ENCODE results near the gene TACO1.

TACO1 gene

DNA sequence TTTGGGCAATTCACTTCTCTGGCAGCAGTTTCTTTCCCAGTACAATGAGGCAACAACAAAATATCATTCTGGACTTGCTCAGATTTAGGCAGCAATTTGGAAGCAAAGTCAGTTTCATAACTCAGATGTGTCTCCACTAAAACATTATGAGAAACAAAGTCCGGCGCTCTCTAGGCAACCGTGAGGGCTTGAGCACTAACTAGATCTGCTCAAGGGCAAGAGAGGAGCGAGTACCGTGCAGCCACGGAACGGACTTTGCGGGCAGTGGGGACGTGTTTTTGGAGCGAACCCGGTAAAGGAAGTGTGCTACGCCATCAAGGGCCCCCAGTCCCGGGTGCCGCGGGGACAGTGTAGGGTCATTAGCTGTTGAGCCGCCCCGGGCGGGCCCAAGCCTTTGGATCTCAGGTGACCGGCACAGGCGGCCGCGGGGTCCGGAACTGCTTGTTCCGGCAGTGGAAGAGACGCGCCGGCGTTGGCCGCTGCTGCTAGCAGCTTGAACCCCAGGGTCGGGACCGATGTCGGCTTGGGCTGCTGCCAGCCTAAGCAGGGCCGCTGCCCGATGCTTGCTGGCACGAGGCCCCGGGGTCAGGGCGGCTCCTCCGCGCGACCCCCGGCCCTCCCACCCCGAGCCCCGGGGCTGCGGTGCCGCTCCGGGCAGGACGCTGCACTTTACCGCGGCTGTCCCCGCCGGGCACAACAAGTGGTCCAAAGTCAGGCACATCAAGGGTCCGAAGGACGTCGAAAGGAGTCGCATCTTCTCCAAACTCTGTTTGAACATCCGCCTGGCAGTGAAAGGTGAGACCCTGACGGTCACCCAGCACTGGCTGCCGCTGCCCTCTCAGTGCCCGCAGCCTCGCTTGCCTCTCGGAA, at the start of gene TACO1:
Gene TACO1, plus strand, starts transcription at position 327 of the 870 bp plus-strand sequence. Its CDS starts 189 bp downstream, at position 516.
- DNase-seq (ENCODE audit: low spot score), result peak; percentile 67

DNA sequence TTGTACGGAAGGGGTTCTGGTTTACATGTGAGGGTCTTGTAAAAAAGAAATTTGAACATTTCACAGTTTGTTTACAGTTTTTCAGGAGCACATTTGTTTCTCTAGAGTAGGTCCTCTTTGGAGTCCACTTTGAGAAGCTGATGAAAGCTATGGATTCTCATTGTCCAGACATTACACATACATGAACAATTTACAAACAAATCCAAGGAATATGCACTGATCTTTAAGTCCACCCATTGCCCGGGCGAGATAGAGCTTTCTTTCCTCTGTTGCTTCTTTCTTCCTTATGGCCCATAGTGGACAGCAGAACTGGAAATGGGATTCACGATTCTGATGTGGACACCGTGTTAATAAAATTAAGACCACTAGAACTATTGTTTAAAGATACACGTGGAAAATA, 48.5 kb upstream of the TACO1 start:
- DNase-seq (ENCODE audit: low spot score), result no peak

DNA sequence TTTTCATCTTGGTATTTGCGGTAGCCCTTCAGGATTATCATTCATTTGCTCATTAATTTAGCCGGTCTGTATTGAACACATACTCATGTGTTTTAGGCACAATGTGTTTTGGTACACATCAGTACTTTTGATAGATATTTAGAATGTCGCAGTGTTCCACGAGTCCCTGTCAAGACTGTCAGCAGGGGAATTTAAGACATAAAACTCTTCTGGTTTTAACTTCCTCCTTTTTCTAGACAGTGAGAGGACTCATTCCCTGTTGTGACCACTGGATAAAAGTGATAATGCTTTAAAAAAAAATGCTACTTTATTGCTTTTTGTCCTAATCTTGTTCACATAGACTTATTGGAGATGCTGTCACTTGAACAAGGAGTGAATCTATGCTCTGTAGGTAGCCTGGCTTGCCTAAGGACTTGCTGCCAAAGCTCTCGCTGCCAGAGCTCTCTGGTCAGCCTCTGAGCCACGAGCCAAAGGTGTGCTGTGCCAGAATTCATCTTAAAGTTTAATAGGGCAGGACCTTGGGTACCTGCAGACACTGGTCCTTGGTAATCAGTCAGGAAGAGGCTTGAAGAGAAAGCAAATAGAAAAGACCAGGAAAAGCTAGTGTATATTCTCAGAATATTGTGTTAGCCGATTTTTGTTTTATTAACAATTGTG, 45.1 kb upstream of the TACO1 start:
- DNase-seq (ENCODE audit: low spot score), result no peak

DNA sequence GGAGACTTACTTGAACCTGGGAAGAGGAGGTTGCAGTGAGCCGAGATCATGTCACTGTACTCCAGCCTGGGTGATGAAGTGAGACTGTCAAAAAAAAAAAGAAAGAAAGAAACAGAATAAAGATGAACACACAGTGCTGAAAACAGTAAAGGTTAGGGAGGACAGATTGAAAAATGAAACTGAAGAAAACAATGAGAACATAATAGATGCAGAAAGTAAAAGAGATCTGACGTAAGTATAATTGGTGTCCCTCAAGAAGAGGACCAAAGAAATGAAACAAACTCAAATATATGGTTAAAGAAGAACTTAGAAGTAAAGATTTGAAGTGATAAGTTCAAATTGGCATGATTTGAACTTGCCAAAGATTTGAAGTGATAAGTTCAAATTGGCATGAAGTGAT, 43.3 kb upstream of the TACO1 start:
- no peak for DNase-seq (ENCODE audit: low spot score)

DNA sequence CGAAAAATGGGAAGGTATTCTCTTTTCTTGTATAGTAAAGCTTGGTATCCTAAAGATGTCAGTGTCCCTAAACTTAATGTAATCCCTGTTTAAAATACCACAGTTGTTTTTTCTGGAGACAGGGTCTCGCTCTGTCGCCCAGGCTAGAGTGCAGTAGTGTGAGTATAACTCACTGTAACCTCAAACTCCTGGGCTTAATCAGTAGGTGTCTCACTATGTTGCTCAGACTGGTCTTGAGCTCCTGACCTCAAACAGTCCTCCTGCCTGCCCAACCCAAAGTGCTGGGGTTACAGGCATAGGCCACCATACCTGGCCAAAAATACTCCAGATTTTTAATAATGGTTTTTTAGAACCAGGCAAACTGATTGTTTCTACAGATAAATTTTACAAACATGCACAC, 42.3 kb upstream of the TACO1 start:
- no peak for DNase-seq (ENCODE audit: low spot score)

DNA sequence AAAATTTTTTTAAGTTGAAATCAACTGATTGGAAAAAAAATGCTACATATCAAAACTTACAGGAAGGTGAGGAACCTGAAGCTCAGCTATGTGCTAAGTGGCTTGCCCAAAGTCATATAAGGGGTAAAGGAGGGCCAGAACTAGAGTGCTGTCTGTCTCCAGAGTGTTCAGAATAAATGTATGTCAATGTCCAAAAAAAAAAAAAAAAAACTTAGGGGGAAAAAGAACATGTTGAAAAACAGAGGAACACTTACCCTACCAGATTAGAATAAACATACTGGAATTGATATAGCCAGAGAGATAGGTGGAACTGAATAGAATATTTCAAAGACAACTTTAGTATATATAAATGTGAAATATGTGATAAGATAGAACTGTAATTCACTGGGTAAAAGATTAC, 38.9 kb upstream of the TACO1 start:
- no peak for DNase-seq (ENCODE audit: low spot score)

DNA sequence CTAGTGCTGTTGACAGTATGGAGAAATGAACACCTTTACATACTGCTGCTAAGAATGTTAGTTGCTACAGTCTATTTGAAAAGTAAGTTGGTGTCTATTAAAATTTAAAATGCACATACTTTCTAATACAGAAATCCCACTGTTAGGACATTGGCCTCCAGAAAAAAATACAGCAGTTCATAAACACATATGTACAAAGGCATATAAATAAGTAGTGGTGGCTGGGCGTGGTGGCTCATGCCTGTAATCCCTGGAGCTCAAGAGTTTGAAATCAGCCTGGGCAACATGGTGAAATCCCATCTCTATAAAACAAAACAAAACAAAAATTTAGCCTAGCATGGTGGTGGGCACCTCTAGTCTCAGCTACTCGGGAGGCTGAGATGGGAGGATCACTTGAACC, 37.4 kb upstream of the TACO1 start:
- DNase-seq (ENCODE audit: low spot score), result no peak

DNA sequence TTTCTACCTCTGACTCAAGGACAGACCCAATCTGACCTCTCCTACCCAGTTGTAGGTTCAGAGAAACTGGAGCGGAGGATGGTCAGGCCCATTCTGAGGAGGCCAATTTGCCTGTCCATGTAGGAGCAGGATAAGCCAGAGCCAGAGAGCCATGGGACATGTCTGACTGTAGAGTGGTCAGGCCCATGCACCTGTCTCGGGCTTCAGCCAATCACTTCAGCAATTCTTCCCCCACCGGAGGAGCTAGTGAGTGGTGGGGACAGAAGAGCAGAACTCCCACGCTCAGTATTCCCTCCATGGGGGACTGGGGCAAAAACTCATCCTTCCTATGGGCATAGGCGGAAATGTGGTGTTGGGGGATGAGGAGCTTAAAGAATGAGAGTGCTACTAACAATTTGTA, 36.1 kb upstream of the TACO1 start:
- no peak for DNase-seq (ENCODE audit: low spot score)

DNA sequence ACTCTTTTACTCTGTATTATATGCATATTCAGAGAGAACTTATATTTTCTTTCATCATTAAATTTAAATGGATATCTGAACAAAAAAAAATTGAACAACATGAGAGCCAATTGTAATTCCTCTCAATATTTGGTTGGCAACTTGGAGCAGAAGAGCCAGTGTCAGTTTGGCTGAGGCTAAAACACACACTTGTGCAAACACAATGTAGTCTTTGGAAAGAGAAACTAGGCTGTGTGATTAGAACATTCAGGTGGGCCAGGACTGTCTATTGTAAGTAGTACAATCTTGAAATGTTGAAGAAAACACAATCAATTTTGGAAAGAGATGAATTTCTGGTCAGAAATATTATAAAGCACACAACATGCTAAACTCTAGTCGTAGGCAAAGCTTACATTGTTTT, 33.5 kb upstream of the TACO1 start:
- no peak for DNase-seq (ENCODE audit: low spot score)

DNA sequence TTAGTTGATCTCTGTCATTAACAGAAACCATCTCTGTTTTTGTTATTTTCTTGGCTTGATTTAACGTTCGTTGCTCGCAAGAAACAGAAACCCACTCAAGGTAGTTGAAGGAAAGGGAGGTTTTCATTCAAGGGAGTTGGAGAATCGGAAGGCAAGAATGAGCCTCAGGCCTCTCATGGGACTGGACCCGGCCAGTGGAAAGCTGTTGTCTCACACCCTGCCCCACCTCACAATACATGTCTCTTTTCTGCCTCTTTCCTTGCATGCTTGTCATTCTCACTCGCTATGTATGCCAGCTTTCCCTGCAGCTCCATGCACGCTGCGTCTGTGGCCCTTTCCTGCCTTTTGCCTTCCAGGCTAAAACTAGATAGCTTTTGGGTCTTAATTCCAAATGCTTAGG, 32.1 kb upstream of the TACO1 start:
- no peak for DNase-seq (ENCODE audit: low spot score)

DNA sequence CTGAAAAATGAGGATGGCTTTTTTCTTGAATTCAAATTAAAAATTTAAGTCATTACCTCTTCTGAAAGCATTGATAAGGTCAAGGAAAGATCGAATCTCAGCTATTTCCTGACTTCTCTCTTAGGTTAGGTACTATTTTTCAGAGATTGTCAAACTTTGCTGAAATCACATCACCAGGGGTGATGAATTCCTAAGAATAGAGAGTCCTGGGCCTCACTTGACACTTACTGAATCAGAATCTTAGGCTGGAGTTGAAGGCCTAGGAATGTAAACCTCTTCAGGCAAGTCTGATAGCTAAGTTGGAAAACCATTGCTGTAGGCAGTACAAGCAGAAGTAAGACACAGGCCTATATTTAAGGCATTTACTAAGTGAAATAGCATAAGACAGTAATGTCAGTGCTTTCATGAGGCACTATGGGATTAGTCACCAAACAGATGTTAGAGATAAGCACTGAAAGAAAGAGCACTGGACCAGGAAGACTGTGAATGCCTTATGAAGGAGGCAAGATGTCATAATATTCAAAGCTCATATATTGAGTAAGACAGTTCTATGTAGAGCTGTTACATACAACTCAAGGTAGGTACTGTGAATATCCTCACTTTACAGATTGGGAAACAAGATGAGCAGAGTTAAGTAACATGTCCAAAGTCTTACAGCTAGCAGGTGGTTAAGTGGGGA, 28.9 kb upstream of the TACO1 start:
- DNase-seq (ENCODE audit: low spot score), result no peak

DNA sequence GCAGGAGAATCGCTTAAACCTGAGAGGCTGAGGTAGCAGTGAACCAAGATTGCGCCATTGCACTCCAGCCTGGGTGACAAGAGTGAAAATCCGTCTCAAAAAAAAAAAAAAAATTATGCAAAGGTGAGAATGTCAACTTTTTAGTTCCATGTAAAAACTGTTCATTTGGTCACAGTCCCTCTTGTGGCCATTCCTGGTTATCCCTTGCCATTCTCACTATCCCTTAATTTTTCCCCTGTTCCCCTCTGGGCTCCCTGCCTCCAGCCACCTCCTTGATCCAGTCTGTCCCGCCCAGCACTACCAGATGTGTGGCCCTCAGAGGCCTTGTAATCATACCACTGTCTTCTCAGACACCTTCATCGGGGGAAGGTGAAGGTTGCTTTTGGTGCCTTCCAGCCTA, 27.1 kb upstream of the TACO1 start:
- DNase-seq (ENCODE audit: low spot score), result no peak

DNA sequence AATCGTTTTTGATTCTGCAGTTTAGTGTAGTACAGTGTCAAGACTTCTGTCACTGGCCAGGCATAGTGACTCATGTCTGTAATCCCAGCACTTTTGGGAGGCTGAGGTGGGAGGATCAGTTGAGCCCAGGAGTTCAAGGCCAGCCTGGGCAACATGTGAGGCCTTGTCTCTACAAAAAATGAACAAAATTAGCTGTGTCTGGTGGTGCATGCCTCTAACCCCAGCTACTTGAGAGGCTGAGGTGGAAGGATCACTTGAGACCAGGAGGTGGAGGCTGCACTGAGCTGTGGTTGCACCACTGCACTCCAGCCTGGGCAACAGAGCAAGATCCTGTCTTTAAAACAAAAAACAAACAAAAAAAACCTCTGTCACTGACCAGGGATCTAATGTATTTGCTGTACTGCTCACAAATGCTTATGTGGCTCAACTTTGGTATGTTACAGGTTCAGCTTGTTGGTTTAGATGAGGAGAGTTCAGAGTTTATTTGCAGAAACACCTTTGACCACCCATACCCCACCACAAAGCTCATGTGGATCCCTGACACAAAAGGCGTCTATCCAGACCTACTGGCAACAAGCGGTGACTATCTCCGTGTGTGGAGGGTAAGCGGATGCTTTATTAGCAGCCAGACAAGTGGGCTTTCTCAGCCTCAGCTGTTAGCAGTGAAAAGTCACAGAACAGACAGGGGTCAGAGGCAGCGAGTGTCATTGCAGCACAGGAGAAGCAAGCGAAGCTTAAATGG, 22.5 kb upstream of the TACO1 start:
- no peak for DNase-seq (ENCODE audit: low spot score)

DNA sequence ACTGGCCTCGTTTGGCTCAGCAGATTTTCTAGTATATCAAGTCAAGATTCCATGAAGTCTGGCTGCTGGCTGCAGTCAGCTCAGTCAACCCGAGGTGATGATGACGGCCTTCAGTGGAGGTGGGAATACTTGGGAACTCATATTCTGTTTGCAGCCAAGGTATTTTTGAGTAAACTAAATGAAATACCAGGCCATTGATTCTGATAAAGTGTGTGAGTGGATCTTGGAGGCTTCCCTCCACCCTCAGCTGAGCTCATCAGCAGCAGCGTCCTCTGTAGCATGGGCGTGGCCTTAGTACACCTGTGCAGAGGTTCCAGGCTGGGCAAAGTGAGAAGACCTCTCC, 22.0 kb upstream of the TACO1 start:
- no peak for DNase-seq (ENCODE audit: low spot score)

DNA sequence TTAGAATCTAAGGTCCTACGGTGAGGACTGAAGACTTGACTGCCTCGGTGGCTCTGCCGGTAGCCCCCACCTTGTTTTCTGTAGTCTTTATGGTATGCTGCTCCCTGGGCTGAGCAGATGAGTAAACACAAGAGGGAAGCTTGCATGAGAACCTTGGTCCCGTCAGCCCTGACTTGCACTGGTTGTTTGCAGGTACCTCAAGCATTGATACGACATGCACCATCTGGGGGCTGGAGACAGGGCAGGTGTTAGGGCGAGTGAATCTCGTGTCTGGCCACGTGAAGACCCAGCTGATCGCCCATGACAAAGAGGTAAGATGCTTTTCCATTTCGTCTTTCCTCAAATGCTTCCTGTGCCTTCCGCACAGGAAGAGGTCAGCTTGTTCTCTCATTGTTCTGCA, 21.1 kb upstream of the TACO1 start:
- no peak for DNase-seq (ENCODE audit: low spot score)

DNA sequence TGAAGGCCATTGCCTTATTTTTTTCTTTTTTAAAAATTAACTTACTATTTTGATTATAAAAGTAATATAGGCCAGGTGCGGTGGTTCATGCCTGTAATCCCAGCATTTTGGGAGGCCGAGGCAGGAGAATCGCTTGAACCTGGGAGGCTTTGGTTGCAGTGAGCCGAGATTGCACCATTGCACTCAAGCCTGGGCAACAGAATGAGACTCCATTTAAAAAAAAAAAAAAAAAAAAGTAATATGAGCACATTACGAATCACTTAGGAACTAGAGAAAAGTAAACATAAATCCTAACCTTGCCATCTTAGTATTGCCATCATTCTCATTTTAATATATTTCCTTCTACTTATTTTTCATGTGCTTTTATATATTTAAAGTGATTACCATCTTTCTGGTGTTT, 12.9 kb upstream of the TACO1 start:
- no peak for DNase-seq (ENCODE audit: low spot score)

DNA sequence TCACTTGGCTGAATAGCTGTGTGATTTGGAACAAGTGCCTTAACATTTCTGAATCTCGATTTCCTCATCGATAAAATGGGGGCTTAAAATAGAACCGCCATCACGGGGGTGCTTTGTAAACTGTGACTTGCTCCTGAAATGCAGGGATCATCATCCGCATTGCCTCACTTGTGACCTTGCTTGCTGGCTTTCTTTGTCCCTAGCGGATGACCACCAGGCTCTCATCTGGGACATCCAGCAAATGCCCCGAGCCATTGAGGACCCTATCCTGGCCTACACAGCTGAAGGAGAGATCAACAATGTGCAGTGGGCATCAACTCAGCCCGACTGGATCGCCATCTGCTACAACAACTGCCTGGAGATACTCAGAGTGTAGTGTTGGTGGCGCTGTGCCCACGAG, 11.9 kb upstream of the TACO1 start:
- no peak for DNase-seq (ENCODE audit: low spot score)

DNA sequence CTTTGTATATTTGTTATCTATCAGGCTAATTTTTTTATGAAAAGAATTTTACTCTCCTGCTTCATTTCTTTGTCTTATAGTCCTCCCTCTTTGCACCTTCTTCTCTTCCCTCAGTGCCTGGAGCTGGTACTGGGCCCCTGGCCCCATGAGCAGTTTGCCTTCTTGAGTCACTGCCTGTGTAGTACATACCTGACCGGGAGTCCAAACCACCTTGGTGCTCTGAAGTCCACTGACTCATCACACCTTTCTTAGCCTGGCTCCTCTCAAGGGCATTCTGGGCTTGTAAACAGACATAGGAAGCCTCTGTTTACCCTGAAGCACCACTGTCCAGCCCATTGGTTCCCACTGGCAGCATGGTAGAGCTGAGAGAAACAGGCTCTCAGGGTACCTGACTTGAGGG, 11.0 kb upstream of the TACO1 start:
- no peak for DNase-seq (ENCODE audit: low spot score)

DNA sequence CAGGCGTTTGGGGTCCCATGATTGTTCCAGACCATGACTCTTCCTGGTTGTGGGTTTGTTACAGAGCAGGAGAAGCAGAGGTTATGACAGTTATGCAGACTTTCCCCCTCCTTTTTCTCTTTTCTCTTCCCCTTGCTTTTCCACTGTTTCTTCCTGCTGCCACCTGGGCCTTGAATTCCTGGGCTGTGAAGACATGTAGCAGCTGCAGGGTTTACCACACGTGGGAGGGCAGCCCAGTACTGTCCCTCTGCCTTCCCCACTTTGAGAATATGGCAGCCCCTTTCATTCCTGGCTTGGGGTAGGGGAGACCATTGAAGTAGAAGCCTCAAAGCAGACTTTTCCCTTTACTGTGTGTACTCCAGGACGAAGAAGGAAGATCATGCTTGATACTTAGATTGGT, 7.9 kb upstream of the TACO1 start:
- no peak for DNase-seq (ENCODE audit: low spot score)

DNA sequence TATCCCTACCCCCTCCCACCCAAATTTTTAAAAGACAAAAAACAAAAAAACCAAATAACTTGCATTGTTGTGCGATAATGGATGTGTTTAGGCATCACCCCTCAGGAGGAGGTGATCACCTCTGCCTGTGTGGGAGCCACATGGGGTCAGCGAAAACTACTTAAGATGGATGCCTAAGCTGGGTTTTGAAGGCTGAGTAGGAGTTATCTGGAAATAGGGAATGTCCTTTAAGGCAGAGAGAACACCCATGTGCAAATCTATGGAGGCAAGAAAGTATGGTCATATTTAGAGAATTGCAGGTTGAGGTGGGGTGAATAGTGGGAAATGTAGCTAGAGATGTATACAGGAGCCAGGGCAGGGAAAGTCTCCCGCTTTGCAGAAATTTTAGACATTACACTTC, 5.6 kb upstream of the TACO1 start:
- DNase-seq (ENCODE audit: low spot score), result no peak

DNA sequence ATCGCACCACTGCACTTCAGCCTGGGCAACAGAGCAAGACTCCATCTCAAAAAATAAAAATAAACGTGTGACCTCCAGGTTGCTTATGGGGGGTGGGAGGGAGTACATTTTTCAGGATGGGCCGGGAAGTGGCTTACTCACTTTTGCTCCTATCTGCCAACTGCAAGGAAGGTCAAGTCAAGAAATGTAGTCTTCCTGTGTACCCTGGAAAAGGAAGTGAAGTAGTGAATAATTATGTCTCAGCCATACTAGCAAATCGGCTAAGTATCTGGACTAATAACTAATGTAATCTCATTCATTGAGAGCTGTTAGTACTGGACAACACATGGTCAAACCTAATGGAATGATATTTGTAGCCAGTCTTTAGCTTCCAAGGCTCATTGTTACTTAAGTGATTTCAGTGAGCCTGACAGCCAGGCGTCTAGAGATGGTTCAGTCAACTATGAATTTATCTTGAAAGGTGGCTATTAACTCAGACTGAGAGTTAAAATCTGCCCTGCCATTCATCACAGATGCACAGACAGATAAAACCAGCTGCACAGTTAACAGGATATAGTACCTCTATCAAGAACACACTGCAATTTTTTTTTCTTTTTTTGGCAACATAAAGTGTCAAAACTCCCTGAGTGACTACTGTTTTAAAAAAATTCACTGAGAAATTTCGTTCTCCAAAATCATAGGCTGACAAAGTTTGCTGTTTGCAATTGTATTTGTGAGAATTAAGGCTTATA, 3.7 kb upstream of the TACO1 start:
- no peak for DNase-seq (ENCODE audit: low spot score)

DNA sequence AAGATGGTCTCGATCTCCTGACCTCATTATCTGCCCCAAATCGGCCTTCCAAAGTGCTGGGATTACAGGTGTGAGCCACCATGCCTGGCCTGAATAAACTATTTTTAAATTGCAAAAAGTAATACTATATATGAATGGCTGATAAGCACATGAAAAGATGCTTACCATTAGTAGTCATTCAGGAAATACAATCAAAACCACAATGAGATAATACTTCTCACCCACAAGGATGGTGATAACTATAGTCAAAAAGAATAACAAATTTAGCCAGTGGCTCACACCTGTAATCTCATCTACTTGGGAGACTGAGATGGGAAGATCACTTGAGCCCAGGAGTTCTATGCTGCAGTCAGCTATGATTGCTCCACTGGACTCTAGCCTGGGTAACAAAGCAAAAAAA, 2.4 kb upstream of the TACO1 start:
- no peak for DNase-seq (ENCODE audit: low spot score)

All from pons (tissue), 1 donor.